22Rv1 (cell line): Measurements from ENCODE around the gene INPPL1.
"Not testable (repeated sequence)": the region's sequence is repeated elsewhere in the genome, so short reads cannot be mapped to it uniquely, and the experiment has no call there.

ENCODE experiments used
- H3K27ac ChIP-seq: fragments of 450-650 bp; 2 replicates; pipeline ENCODE4 v1.5.1; 2017
- CTCF ChIP-seq: fragments of 450-650 bp; IDR thresholded peaks from 2 replicates; pipeline ENCODE4 v1.5.1; 2017; ENCODE audit warnings: mild to moderate bottlenecking
- ZFX ChIP-seq: fragments of 450-650 bp; IDR thresholded peaks from 2 replicates; pipeline ENCODE4 v1.6.1; 2017; ENCODE audit warnings: antibody characterized with exemption, borderline replicate concordance

Gene INPPL1

GRCh38 chr11:72263361-72263760, 38.8 kb downstream of the INPPL1 start:
- no peak overlapping the region for H3K27ac ChIP-seq
- no peak for TF ChIP-seq ZFX
- TF ChIP-seq CTCF, result no peak

DNA sequence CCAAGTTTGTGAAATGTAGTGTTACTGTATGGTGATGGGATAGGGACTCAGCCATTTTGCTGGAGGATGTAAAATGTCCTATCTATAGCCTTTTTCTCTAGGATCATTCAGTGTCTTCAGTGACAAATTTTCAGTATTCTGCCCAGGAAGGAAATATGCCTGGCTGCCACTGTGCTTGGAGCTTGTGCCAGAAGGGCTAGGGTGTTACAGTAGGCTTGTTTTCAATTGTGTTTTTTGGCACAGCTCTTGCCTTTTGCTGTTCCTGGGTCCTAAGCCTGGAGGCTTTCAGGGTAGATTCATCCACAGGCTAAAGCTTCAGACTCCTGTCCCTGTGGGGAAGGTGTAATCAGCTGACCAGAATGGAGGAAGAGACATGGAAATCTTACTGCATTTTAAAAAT, 41.4 kb downstream of the INPPL1 start:
- no peak overlapping the region for H3K27ac ChIP-seq
- TF ChIP-seq ZFX (no peak), CTCF (no peak)

- H3K27ac ChIP-seq, result not testable (repeated sequence)
These were observed 42.4 kb downstream of the INPPL1 start for GRCh38 chr11:72266960-72267359.

GRCh38 chr11:72267956-72268617, 43.5 kb downstream of the INPPL1 start:
- no peak for TF ChIP-seq CTCF
- TF ChIP-seq ZFX, result no peak
- H3K27ac ChIP-seq, result no peak overlapping the region

GRCh38 chr11:72271980-72272379, 47.4 kb downstream of the INPPL1 start:
- no peak overlapping the region for H3K27ac ChIP-seq
- no peak for TF ChIP-seq ZFX

GRCh38 chr11:72274435-72274834, 49.9 kb downstream of the INPPL1 start:
- no peak overlapping the region for H3K27ac ChIP-seq
- TF ChIP-seq ZFX (no peak), CTCF (no peak)

DNA sequence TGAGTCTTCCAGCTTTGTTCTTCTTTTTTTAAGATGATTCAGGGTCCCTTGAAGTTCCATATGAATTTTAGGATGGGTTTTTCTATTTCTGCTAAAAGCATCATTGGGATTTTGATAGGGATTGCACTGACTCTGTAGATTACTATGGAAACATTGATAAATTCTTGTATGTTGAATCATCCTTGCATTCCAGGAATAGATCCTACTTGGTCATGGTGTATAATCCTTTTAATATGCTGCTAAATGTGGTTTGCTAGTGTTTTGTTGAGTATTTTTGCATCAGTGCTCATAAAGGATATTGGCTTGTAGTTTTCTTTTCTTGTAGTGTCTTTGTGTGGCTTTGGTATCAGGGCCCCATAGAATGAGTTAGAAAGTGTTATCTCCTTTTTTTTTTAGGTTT, 54.3 kb downstream of the INPPL1 start:
- no peak overlapping the region for H3K27ac ChIP-seq
- TF ChIP-seq CTCF (no peak), ZFX (no peak)

DNA sequence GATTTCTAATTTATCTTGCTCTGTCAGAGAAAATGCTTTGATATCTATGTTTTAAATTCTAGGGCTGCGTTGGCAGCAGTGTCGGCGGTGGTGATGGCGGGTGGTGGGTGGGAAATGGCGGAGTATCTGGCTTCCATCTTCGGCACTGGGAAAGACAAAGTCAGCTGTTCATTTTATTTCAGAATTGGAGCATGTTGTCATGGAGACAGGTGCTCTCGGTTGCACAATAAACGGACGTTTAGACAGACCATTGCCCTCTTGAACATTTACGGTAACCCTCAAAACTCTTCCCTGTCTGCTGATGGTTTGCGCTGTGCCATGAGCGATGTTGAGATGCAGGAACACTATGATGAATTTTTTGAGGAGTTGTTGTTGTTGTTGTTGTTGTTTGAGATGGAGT, 55.5 kb downstream of the INPPL1 start:
- TF ChIP-seq CTCF (no peak), ZFX (no peak)
- no peak overlapping the region for H3K27ac ChIP-seq
